Measurements from ENCODE around the gene EVX2.

Gene EVX2

DNA sequence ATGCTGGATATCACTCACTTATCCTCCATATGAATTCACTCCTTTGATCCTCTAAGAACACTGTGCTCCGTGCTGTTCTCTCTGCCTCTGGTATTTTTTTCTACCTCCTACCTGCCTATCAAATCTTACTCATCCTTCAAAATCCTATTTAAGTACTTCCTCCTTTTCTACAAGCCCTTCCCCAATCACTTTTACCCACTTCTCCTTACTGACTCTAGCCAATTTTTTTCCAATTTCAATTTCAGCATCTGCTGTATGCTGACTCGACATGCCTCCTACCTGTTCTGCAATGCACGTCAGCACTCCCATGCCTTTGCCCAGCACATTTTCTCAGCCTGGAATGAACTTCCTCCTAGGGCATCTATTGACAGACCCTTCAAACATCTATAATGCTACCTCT lies 44.4 kb downstream of the EVX2 start:
- DNase-seq = no peak

DNA sequence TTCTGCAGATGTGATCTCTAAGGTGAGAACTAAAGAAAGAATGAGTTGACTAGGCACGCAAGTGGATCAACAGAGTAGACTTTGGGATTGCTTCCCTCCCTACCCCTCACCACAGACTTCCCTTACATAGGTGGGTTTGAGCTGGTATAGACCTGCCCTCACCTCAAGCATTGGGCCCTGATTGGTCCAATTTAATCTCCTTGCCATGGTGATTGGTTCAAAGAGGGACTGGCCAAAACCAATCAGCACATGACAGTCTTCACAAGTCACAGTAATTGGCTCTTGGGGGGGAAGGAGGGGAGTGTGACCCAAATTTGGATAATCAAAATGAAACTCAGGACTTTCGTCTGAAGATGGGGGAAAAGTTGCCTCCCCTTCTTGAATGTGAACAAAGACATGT lies 45.1 kb downstream of the EVX2 start:
- DNase-seq = no peak

DNA sequence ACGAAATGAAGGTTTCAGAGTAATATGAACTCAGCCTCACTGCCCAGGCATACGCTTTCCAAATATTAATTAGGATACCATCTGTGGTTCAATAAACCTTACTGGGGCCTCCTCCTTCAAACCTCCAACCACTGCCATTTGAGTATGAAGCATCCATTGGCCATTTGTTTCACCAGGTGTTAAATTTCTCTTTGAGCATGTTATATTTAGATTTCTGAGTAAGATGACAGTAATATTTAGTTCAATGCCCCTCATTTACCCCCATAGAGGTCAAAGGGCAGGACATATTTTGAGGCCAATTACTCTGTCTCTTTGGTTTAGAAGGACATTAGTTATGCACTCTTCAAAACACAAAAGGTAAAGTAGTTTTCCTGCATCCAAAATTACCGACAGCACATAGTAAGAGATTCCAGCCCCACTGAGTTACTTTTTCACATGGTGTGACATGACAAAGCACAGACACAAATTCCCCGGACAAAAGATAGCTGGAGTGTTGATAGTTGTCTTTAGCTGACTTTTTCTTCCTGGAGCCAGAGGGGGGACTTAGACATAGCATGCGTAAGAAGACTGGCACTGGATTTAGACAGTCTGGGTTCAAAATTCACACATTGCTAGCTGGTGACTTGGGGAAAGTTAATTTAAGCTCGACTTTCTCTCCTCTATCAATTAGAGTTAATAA lies 48.6 kb downstream of the EVX2 start:
- DNase-seq = no peak

DNA sequence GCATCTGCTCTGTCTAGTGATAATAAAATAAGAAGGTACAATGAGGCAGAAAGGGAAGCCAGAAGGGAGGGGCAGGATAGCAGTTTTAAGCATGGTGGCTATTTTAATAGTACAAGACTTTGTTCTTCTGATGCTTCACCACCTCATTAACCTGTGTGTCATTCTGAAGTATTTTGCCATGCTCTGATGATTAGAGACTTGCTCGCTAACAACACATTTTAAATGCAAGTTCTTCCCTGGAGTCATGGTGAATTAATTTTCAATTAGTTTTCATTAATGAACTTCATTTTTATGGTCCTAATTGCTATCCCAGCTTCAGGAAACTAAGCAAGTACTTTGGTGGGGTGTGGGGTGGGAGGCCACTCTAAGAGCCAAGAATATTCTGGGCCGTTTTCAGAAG lies 56.0 kb downstream of the EVX2 start:
- DNase-seq = no peak

Data from CD4-positive, alpha-beta T cell treated with Interleukin-12 subunit alpha and Interleukin-12 subunit beta, for 1 hour (primary cell).